NT2/D1 (cell line): ENCODE results near the gene EDRF1.

ENCODE experiments used
- DNase-seq: peaks from one replicate; pipeline ENCODE4 v3.0.0-alpha.2; 2011; ENCODE audit warnings: low read depth, low spot score
- H3K27me3 ChIP-seq: 2 replicates; pipeline ENCODE4 v1.6.0; 2011; ENCODE audit warnings: mild to moderate bottlenecking; ENCODE audit not compliant: insufficient read length, insufficient read depth
- H3K36me3 ChIP-seq: 2 replicates; pipeline ENCODE4 v1.6.1; 2011; ENCODE audit warnings: mild to moderate bottlenecking, low read length, mixed read lengths; ENCODE audit not compliant: insufficient read depth, insufficient read length
- H3K4me1 ChIP-seq: 2 replicates; pipeline ENCODE4 v1.5.1; 2011; ENCODE audit not compliant: insufficient read depth, insufficient read length
- H3K4me3 ChIP-seq: 2 replicates; pipeline ENCODE4 v1.5.1; 2011; ENCODE audit warnings: low read depth; ENCODE audit not compliant: insufficient read length
- H3K9ac ChIP-seq: 2 replicates; pipeline ENCODE4 v1.6.0; 2011; ENCODE audit warnings: low read depth; ENCODE audit not compliant: insufficient read length
- H3K9me3 ChIP-seq: 2 replicates; pipeline ENCODE4 v1.5.1; 2011; ENCODE audit warnings: mild to moderate bottlenecking, low read length; ENCODE audit not compliant: insufficient read depth
- SUZ12 ChIP-seq: IDR thresholded peaks from 2 replicates; pipeline ENCODE4 v1.6.1; 2011; ENCODE audit not compliant: insufficient read length, insufficient read depth; ENCODE audit errors: extremely low read depth
- YY1 ChIP-seq: IDR thresholded peaks from 2 replicates; pipeline ENCODE4 v1.6.1; 2011; ENCODE audit not compliant: insufficient read length, insufficient read depth
- ZNF274 ChIP-seq: IDR thresholded peaks from 2 replicates; pipeline ENCODE4 v1.6.1; 2011; ENCODE audit warnings: mild to moderate bottlenecking, low read depth, low read length

The EDRF1 gene

GRCh38 chr10:125768219-125768855, 48.8 kb downstream of the EDRF1 start:
- H3K4me1 ChIP-seq, result no peaks in the 10 kb centered on the region
- H3K36me3 ChIP-seq, result peaks cover 31% of the 10 kb centered on the region
- H3K9ac ChIP-seq, result no peak overlapping the region
- no peaks in the 10 kb centered on the region for H3K9me3 ChIP-seq
- no peak for DNase-seq
- no peak overlapping the region for H3K4me3 ChIP-seq
- no peak for TF ChIP-seq YY1
- TF ChIP-seq ZNF274, result no peak
- TF ChIP-seq SUZ12, result no peak
- no peaks in the 10 kb centered on the region for H3K27me3 ChIP-seq

GRCh38 chr10:125769175-125769574, 49.7 kb downstream of the EDRF1 start:
- Histone ChIP-seq H3K9ac (no peak overlapping the region), H3K4me3 (no peak overlapping the region), H3K36me3 (peaks cover 23% of the 10 kb centered on the region), H3K4me1 (no peaks in the 10 kb centered on the region), H3K27me3 (no peaks in the 10 kb centered on the region), H3K9me3 (no peaks in the 10 kb centered on the region)
- DNase-seq, result no peak
- TF ChIP-seq YY1, result no peak
- no peak for TF ChIP-seq ZNF274
- no peak for TF ChIP-seq SUZ12

- H3K4me1 ChIP-seq, result no peaks in the 10 kb centered on the region
- peaks cover 14% of the 10 kb centered on the region for H3K36me3 ChIP-seq
- H3K4me3 ChIP-seq, result no peak overlapping the region
- no peaks in the 10 kb centered on the region for H3K9me3 ChIP-seq
- no peaks in the 10 kb centered on the region for H3K27me3 ChIP-seq
- H3K9ac ChIP-seq, result no peak overlapping the region
- DNase-seq, result no peak
- TF ChIP-seq SUZ12 (no peak), ZNF274 (no peak), YY1 (no peak)
Observed at GRCh38 chr10:125770844-125771243, 51.3 kb downstream of the EDRF1 start.

- Histone ChIP-seq H3K27me3 (no peaks in the 10 kb centered on the region), H3K9ac (no peak overlapping the region), H3K4me1 (no peaks in the 10 kb centered on the region), H3K9me3 (no peaks in the 10 kb centered on the region), H3K36me3 (peaks cover 7% of the 10 kb centered on the region), H3K4me3 (no peak overlapping the region)
- no peak for DNase-seq
- no peak for TF ChIP-seq YY1
- no peak for TF ChIP-seq SUZ12
- TF ChIP-seq ZNF274, result no peak
Observed at GRCh38 chr10:125772112-125772863, 52.8 kb downstream of the EDRF1 start.

- no peak for TF ChIP-seq SUZ12
- TF ChIP-seq YY1, result no peak
- no peak for DNase-seq
- Histone ChIP-seq H3K9me3 (no peaks in the 10 kb centered on the region), H3K36me3 (peaks cover 7% of the 10 kb centered on the region), H3K9ac (no peak overlapping the region), H3K27me3 (no peaks in the 10 kb centered on the region), H3K4me1 (no peaks in the 10 kb centered on the region), H3K4me3 (no peak overlapping the region)
Observed at GRCh38 chr10:125772864-125773180, 53.3 kb downstream of the EDRF1 start.

- DNase-seq, result no peak
- H3K36me3 ChIP-seq, result peaks cover 7% of the 10 kb centered on the region
- no peaks in the 10 kb centered on the region for H3K27me3 ChIP-seq
- H3K4me1 ChIP-seq, result no peaks in the 10 kb centered on the region
- TF ChIP-seq SUZ12 (no peak), ZNF274 (no peak), YY1 (no peak)
- no peak overlapping the region for H3K9ac ChIP-seq
- H3K4me3 ChIP-seq, result no peak overlapping the region
- H3K9me3 ChIP-seq, result no peaks in the 10 kb centered on the region
Observed at GRCh38 chr10:125773687-125774543, 54.4 kb downstream of the EDRF1 start.
